H9 (cell line): ENCODE measurements around the gene IZUMO1. TPM values are rescaled to one million over a fixed set of nuclear protein-coding genes. Genes with fewer than 3 reads are reported as not detected.
A peak's percentile ranks its signal among the peaks of the same experiment; 100 is the strongest.

ENCODE experiments used
- DNase-seq: peaks from one replicate; pipeline ENCODE4 v3.0.0-alpha.2; 2017
- H2AFZ ChIP-seq: one replicate; pipeline ENCODE4 v1.6.1; 2013; ENCODE audit warnings: mild to moderate bottlenecking, low read length, control low read depth, moderate library complexity
- H2AK5ac ChIP-seq: 2 replicates; pipeline ENCODE4 v1.6.1; 2013; ENCODE audit warnings: low read length, control low read depth, mixed read lengths; ENCODE audit not compliant: insufficient read length
- H2BK120ac ChIP-seq: one replicate; pipeline ENCODE4 v1.6.1; 2013; ENCODE audit warnings: low read depth, mild to moderate bottlenecking, low read length, control low read depth, inconsistent platforms; ENCODE audit not compliant: poor library complexity, severe bottlenecking
- H2BK12ac ChIP-seq: 2 replicates; pipeline ENCODE4 v1.6.1; 2013; ENCODE audit warnings: low read length, control low read depth, mixed read lengths, low read depth; ENCODE audit not compliant: insufficient read length
- H2BK15ac ChIP-seq: 2 replicates; pipeline ENCODE4 v1.6.1; 2013; ENCODE audit warnings: low read depth, low read length, control low read depth
- H2BK20ac ChIP-seq: one replicate; pipeline ENCODE4 v1.6.1; 2013; ENCODE audit warnings: low read depth, mild to moderate bottlenecking, low read length, control low read depth, inconsistent platforms; ENCODE audit not compliant: poor library complexity, severe bottlenecking
- H2BK5ac ChIP-seq: 2 replicates; pipeline ENCODE4 v1.6.1; 2013; ENCODE audit warnings: low read length, control low read depth, mixed read lengths; ENCODE audit not compliant: insufficient read length
- H3K14ac ChIP-seq: 2 replicates; pipeline ENCODE4 v1.6.1; 2013; ENCODE audit warnings: low read length, control low read depth; ENCODE audit not compliant: insufficient read depth
- H3K18ac ChIP-seq: 2 replicates; pipeline ENCODE4 v1.6.1; 2013; ENCODE audit warnings: low read depth, mild to moderate bottlenecking, mixed read lengths, low read length, control low read depth; ENCODE audit not compliant: insufficient read length
- H3K23ac ChIP-seq: 2 replicates; pipeline ENCODE4 v1.6.1; 2013; ENCODE audit warnings: low read length, control low read depth, mixed read lengths, low read depth; ENCODE audit not compliant: insufficient read length
- H3K23me2 ChIP-seq: 2 replicates; pipeline ENCODE4 v1.6.1; 2013; ENCODE audit warnings: low read depth, mild to moderate bottlenecking, mixed read lengths, low read length, control low read depth; ENCODE audit not compliant: insufficient read length, poor library complexity, severe bottlenecking
- H3K27ac ChIP-seq: 2 replicates; pipeline ENCODE4 v1.5.1; 2013; ENCODE audit warnings: low read length, control low read depth, mixed read lengths, low read depth; ENCODE audit not compliant: insufficient read length
- H3K27me3 ChIP-seq: 2 replicates; pipeline ENCODE4 v1.6.1; 2013; ENCODE audit warnings: low read length, control low read depth, inconsistent platforms; ENCODE audit not compliant: insufficient read depth
- H3K4ac ChIP-seq: 2 replicates; pipeline ENCODE4 v1.6.1; 2013; ENCODE audit warnings: low read depth, mild to moderate bottlenecking, control low read depth, inconsistent platforms, low read length, moderate library complexity
- H3K4me1 ChIP-seq: 2 replicates; pipeline ENCODE4 v1.6.1; 2013; ENCODE audit warnings: low read length, control low read depth, inconsistent platforms; ENCODE audit not compliant: insufficient read depth
- H3K4me2 ChIP-seq: 2 replicates; pipeline ENCODE4 v1.6.1; 2013; ENCODE audit warnings: low read length, control low read depth, mixed read lengths; ENCODE audit not compliant: insufficient read length, insufficient read depth
- H3K56ac ChIP-seq: 2 replicates; pipeline ENCODE4 v1.6.1; 2013; ENCODE audit warnings: low read depth, mild to moderate bottlenecking, mixed read lengths, low read length, control low read depth; ENCODE audit not compliant: insufficient read length
- H3K79me1 ChIP-seq: 2 replicates; pipeline ENCODE4 v1.6.1; 2013; ENCODE audit warnings: low read depth, mild to moderate bottlenecking, moderate library complexity, low read length, control low read depth, inconsistent platforms; ENCODE audit not compliant: insufficient read depth, poor library complexity, severe bottlenecking
- H3K79me2 ChIP-seq: 2 replicates; pipeline ENCODE4 v1.6.1; 2013; ENCODE audit warnings: low read length, control low read depth, inconsistent platforms; ENCODE audit not compliant: insufficient read depth
- H3K9ac ChIP-seq: 2 replicates; pipeline ENCODE4 v1.6.1; 2013; ENCODE audit warnings: low read length, control low read depth, mixed read lengths; ENCODE audit not compliant: insufficient read length; ENCODE audit errors: extremely low read depth
- H3K9me3 ChIP-seq: one replicate; pipeline ENCODE4 v1.6.1; 2013; ENCODE audit warnings: low read depth, low read length, inconsistent platforms; ENCODE audit not compliant: control insufficient read depth
- H3T11ph ChIP-seq: one replicate; pipeline ENCODE4 v1.6.1; 2013; ENCODE audit warnings: mild to moderate bottlenecking, low read length, control low read depth, inconsistent platforms
- H4K20me1 ChIP-seq: one replicate; pipeline ENCODE4 v1.6.1; 2013; ENCODE audit not compliant: control insufficient read depth, insufficient read length, insufficient read depth
- H4K5ac ChIP-seq: 2 replicates; pipeline ENCODE4 v1.6.1; 2013; ENCODE audit warnings: low read depth, mild to moderate bottlenecking, mixed read lengths, low read length, control low read depth; ENCODE audit not compliant: insufficient read length
- H4K8ac ChIP-seq: replicated peaks from 2 replicates; pipeline ENCODE4 v1.6.1; 2013; ENCODE audit warnings: low read length, control low read depth, mixed read lengths, low read depth; ENCODE audit not compliant: insufficient read length
- H4K91ac ChIP-seq: 2 replicates; pipeline ENCODE4 v1.6.1; 2013; ENCODE audit warnings: low read depth, mild to moderate bottlenecking, moderate library complexity, mixed read lengths, low read length, control low read depth; ENCODE audit not compliant: insufficient read length
- H3K27ac Mint-ChIP-seq, 3 experiments: 2 replicates in 2 of 3; 3 replicates in 1 of 3; pipeline ENCODE4 v1.8.0; 2020 to 2021; ENCODE audit warnings: mixed read lengths in 3 of 3, mild to moderate bottlenecking in 1 of 3, moderate library complexity in 1 of 3
- H3K27me3 Mint-ChIP-seq: 2 replicates; pipeline ENCODE4 v1.8.0; 2021; ENCODE audit warnings: low read depth, mild to moderate bottlenecking, moderate library complexity, mixed read lengths
- H3K36me3 Mint-ChIP-seq, 3 experiments: 2 replicates in 2 of 3; 3 replicates in 1 of 3; pipeline ENCODE4 v1.8.0; 2020 to 2021; ENCODE audit warnings: low read depth in 3 of 3, mixed read lengths in 3 of 3; ENCODE audit not compliant: insufficient read depth in 1 of 3
- H3K4me1 Mint-ChIP-seq, 2 experiments: 2 replicates each; pipeline ENCODE4 v1.8.0; 2020; ENCODE audit warnings: mixed read lengths in 2 of 2
- H3K4me3 Mint-ChIP-seq, 2 experiments: 2 replicates in 1 of 2; 3 replicates in 1 of 2; pipeline ENCODE4 v1.8.0; 2020 to 2021; ENCODE audit warnings: mild to moderate bottlenecking in 2 of 2, mixed read lengths in 2 of 2, moderate library complexity in 1 of 2
- H3K9me3 Mint-ChIP-seq, 2 experiments: 2 replicates in 1 of 2; 3 replicates in 1 of 2; pipeline ENCODE4 v1.8.0; 2020; ENCODE audit warnings: mild to moderate bottlenecking in 2 of 2, mixed read lengths in 2 of 2, moderate library complexity in 1 of 2
- whole genome bisulfite sequencing: extraction: QIAGEN DNeasy Blood & Tissue Kit; methylation state at CpG from one replicate; pipeline ENCODE4 v1.1.7; 2013; ENCODE audit warnings: missing lambda C conversion rate, low lambda C conversion rate, mixed read lengths; ENCODE audit not compliant: insufficient read length; ENCODE audit errors: extremely low coverage; 5-methylcytosine and 5-hydroxymethylcytosine counted together
- total RNA-seq: library from RNA; stranded (reverse); gene quantifications from 2 replicates; pipeline ENCODE4 v1.2.1, GENCODE V29; 2021
- TF ChIP-seq, protein P1 (sequence below): fragments of 200-600 bp; sonication (generic); conservative IDR thresholded peaks from 3 replicates; pipeline ENCODE4 v1.8.0; 2021; ENCODE audit warnings: antibody characterized with exemption, mild to moderate bottlenecking

IZUMO1 gene
- total RNA-seq, 1 experiment from 2014 or later = 3.7 TPM

DNA sequence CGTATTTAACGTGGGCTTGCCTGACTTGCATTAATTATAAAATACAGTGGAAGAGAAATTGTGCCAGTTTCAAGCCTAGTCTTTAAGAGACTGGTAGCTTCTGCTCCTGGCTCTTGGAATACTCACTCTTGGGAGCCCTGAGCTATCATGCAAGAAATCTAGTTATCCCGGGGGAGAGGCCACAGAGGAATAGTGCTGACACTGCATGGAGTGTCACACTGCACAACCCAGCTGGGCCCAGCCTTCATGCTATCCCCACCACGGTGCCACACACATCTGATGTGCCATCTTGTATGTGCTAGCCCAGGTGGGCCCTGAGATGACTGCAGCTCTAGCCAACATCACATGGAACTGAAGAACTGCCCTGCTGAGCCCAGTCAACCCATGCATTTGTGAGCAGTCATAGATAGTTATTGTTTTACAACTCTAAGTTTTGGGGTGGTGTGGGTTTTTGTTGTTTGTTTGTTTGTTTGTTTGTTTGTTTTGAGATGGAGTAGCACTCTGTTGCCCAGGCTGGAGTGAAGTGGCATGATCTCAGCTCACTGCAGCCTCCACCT lies 35.5 kb downstream of the IZUMO1 start:
- Histone ChIP-seq H4K5ac (no peak overlapping the region), H2BK15ac (no peak overlapping the region), H3K79me2 (no peaks in the 10 kb centered on the region), H3K4me2 (no peak overlapping the region), H2BK20ac (no peak overlapping the region), H3K23me2 (peaks cover 5% of the 10 kb centered on the region), H3K4me1 (no peaks in the 10 kb centered on the region; the same call in 1 of the 2 replicates), H4K20me1 (no peaks in the 10 kb centered on the region), H2BK120ac (no peak overlapping the region), H3K79me1 (no peaks in the 10 kb centered on the region), H3K27me3 (no peaks in the 10 kb centered on the region), H3K56ac (no peak overlapping the region), H2BK12ac (no peak overlapping the region), H3K9me3 (no peaks in the 10 kb centered on the region), H2AK5ac (no peak overlapping the region), H3T11ph (no peak overlapping the region), H2BK5ac (no peak overlapping the region), H3K4ac (no peak overlapping the region), H4K91ac (no peak overlapping the region), H3K27ac (no peak overlapping the region), H3K14ac (no peak overlapping the region), H3K23ac (no peak overlapping the region), H4K8ac (no peak overlapping the region), H3K18ac (no peak overlapping the region), H3K9ac (no peak overlapping the region), H2AFZ (no peak overlapping the region)
- peaks cover 23 to 33% of the 10 kb centered on the region in 2 experiments for H3K4me1 Mint-ChIP-seq
- no CpG with 5 or more reads among the region's 4 CpGs for WGBS
- peak overlapping the region in 1 of 2 experiments; percentile 35; a peak in 2 of 5 replicates for H3K4me3 Mint-ChIP-seq
- DNase-seq = no peak
- peak overlapping the region in 1 of 3 experiments; percentile 27; a peak in 2 of 7 replicates for H3K27ac Mint-ChIP-seq
- H3K9me3 Mint-ChIP-seq = peaks cover 7 to 8% of the 10 kb centered on the region in 2 experiments; a peak in 4 of 5 replicates
- H3K36me3 Mint-ChIP-seq = peaks cover 11 to 12% (median 12%) of the 10 kb centered on the region in 3 experiments; a peak in 6 of 7 replicates
- peaks cover 4% of the 10 kb centered on the region for H3K27me3 Mint-ChIP-seq
- TF ChIP-seq, protein P1, sequence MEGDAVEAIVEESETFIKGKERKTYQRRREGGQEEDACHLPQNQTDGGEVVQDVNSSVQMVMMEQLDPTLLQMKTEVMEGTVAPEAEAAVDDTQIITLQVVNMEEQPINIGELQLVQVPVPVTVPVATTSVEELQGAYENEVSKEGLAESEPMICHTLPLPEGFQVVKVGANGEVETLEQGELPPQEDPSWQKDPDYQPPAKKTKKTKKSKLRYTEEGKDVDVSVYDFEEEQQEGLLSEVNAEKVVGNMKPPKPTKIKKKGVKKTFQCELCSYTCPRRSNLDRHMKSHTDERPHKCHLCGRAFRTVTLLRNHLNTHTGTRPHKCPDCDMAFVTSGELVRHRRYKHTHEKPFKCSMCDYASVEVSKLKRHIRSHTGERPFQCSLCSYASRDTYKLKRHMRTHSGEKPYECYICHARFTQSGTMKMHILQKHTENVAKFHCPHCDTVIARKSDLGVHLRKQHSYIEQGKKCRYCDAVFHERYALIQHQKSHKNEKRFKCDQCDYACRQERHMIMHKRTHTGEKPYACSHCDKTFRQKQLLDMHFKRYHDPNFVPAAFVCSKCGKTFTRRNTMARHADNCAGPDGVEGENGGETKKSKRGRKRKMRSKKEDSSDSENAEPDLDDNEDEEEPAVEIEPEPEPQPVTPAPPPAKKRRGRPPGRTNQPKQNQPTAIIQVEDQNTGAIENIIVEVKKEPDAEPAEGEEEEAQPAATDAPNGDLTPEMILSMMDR = no peak
